ENCODE results near the gene PSMB7. TPM values are rescaled to one million over a fixed set of nuclear protein-coding genes. Genes with fewer than 3 reads are reported as not detected.

PSMB7 gene
- total RNA-seq, 4 donors from 2014 or later, result 125 to 226 (median 176) TPM

- H3K27ac ChIP-seq, result no peak overlapping the region
- WGBS, result 74% methylated on average over 14 of the region's 18 CpGs
- H3K36me3 ChIP-seq, result no peaks in the 10 kb centered on the region
- peak; percentile 45 to 79 for DNase-seq (ENCODE audit: low spot score in 2 of 2)
- no peak for TF ChIP-seq POLR2A (IDR thresholded peaks at IDR 0.05)
- no peak for TF ChIP-seq EP300 (IDR thresholded peaks at IDR 0.05)
- no peak for TF ChIP-seq CTCF (IDR thresholded peaks at IDR 0.05)
- TF ChIP-seq POLR2AphosphoS5 (IDR thresholded peaks at IDR 0.05), result no peak
- no peaks in the 10 kb centered on the region for H3K9me3 ChIP-seq
- peaks cover 12% of the 10 kb centered on the region for H3K4me1 ChIP-seq
- peaks cover 26% of the 10 kb centered on the region for H3K27me3 ChIP-seq
- H3K4me3 ChIP-seq, result no peak overlapping the region
Measured at GRCh38 chr9:124457079-124457886, 42.0 kb upstream of the PSMB7 start.

GRCh38 chr9:124456341-124457078 lies 41.3 kb upstream of the PSMB7 start:
- 76% methylated on average over 15 of the region's 15 CpGs for WGBS

GRCh38 chr9:124455820-124456219 lies 40.6 kb upstream of the PSMB7 start:
- DNase-seq (ENCODE audit: low spot score in 2 of 2), result no peak
- 77% methylated on average over 7 of the region's 7 CpGs for WGBS
- Histone ChIP-seq H3K27ac (no peak overlapping the region), H3K27me3 (peaks cover 41% of the 10 kb centered on the region), H3K36me3 (no peaks in the 10 kb centered on the region), H3K9me3 (no peaks in the 10 kb centered on the region), H3K4me1 (peaks cover 14% of the 10 kb centered on the region), H3K4me3 (no peak overlapping the region)
- no peak for TF ChIP-seq EP300 (IDR thresholded peaks at IDR 0.05)
- no peak for TF ChIP-seq POLR2AphosphoS5 (IDR thresholded peaks at IDR 0.05)
- no peak for TF ChIP-seq POLR2A (IDR thresholded peaks at IDR 0.05)
- no peak for TF ChIP-seq CTCF (IDR thresholded peaks at IDR 0.05)

More at GRCh38 chr9:124456341-124457078, 41.3 kb upstream of the PSMB7 start:
- Histone ChIP-seq H3K4me3 (no peak overlapping the region), H3K9me3 (no peaks in the 10 kb centered on the region), H3K36me3 (no peaks in the 10 kb centered on the region), H3K27me3 (peaks cover 34% of the 10 kb centered on the region), H3K27ac (no peak overlapping the region), H3K4me1 (peaks cover 12% of the 10 kb centered on the region)
- DNase-seq (ENCODE audit: low spot score in 2 of 2), result peak in 1 of 2 donors; percentile 40
- TF ChIP-seq CTCF (IDR thresholded peaks at IDR 0.05) (no peak), POLR2A (IDR thresholded peaks at IDR 0.05) (no peak), POLR2AphosphoS5 (IDR thresholded peaks at IDR 0.05) (no peak), EP300 (IDR thresholded peaks at IDR 0.05) (no peak)

DNA sequence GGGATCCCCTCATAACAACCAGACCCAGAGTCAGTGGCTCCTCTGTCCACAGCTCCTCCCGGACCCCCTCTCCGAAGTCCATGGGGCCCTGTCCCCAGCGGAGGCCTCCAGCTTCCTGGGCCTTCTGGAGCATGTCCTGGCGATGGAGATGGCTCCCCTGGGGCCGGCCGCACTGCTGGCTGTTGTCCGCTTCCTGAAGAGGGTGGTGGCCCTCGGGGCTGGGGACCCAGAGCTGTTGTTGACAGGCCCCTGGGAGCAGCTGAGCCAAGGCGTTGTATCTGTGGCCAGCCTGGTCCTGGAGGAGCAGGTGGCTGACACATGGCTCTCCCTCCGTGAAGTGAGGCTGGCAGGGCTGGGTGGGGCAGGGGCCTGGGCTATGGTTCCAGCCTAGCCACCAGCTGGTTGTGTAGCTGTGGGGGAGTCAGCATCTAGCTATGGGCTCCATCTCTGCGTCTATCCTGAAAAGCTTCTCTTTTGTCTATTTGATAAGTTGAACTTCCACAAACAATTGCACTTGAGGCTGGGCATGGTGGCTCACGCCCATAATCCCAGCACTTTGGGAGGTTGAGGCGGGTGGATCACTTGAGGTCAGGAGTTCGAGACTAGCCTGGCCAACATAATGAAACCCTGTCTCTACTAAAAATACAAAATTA lies 39.7 kb upstream of the PSMB7 start:
- TF ChIP-seq CTCF (IDR thresholded peaks at IDR 0.05), result no peak
- TF ChIP-seq POLR2A (IDR thresholded peaks at IDR 0.05), result no peak
- TF ChIP-seq EP300 (IDR thresholded peaks at IDR 0.05), result no peak
- no peak for TF ChIP-seq POLR2AphosphoS5 (IDR thresholded peaks at IDR 0.05)
- H3K4me3 ChIP-seq, result no peak overlapping the region
- WGBS, result 84% methylated on average over 6 of the region's 14 CpGs
- H3K27ac ChIP-seq, result no peak overlapping the region
- peak in 1 of 2 donors; percentile 51 for DNase-seq (ENCODE audit: low spot score in 2 of 2)
- H3K9me3 ChIP-seq, result no peaks in the 10 kb centered on the region
- H3K36me3 ChIP-seq, result no peaks in the 10 kb centered on the region
- H3K4me1 ChIP-seq, result peaks cover 20% of the 10 kb centered on the region
- peaks cover 50% of the 10 kb centered on the region for H3K27me3 ChIP-seq
